GM21737 (cell line): ENCODE measurements around the gene NINJ2.

Experiments used
- ATAC-seq: cut with Tn5 transposase; IDR thresholded peaks from one replicate; pipeline ENCODE4 v1.9.1; 2021; ENCODE audit warnings: mild to moderate bottlenecking, moderate library complexity; ENCODE audit not compliant: unreplicated experiment

The NINJ2 gene

DNA sequence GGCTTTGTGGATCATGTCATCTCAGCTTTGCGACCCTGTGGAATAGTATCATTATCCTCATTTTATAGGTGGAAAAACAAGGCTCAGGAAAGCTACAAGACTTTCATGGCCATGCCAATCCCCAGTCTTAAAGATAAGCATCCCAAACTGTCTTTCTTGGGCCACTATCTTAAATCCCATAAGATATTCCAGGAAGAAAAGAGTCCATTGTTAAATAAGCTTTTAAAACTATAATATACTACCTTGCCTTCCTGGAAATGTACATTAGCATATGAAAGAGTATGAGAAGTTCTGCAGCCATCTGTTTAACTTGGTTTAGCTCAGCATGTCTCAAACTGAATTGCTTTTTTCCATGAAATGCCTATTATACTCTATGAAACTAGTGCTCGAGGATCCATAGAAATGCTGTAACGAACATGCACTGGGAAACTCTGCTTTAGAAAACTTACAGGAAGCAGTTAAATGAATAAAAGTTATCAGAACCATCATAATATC lies 126.4 kb downstream of the NINJ2 start:
- no peak for ATAC-seq

DNA sequence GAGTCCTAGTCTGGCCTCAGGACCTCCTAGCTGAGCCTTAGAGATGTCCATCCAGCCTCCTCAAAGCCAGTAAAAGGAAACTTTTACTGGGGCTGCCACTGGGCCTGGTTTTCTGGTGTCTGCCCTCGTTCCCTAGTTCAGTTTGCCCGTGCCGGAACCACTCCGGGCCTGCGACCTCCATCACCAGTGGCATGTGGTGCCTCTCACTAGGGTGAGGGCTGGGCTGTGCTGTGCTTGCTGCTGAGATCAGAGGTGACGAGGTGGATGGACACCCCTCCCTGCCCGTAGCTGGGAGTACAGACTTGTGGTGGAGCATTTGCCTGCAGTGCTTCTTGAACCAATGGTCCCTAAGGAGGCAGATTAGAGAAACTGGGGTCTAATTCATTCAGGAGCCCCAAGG lies 127.8 kb downstream of the NINJ2 start:
- ATAC-seq, result no peak

DNA sequence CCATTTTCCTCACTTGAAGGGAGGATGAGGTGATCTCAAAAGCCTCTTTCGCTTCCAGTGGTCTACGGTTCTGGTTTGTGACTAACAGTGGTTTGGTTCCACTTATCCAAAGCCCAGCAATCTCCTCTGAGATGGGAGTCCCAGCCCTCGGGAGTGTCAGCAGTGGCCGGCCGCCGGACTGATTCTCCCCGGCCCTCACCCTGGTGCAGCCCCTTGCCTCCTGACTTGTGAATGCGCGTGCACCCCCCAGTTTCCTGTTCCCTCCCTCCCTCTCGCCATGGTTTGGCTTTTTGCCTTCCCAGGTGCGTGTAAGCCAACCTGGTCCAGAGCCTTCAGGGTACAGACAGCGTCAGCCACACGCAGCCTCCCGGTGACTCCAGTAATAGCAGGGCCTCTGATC lies 129.0 kb downstream of the NINJ2 start:
- no peak for ATAC-seq

DNA sequence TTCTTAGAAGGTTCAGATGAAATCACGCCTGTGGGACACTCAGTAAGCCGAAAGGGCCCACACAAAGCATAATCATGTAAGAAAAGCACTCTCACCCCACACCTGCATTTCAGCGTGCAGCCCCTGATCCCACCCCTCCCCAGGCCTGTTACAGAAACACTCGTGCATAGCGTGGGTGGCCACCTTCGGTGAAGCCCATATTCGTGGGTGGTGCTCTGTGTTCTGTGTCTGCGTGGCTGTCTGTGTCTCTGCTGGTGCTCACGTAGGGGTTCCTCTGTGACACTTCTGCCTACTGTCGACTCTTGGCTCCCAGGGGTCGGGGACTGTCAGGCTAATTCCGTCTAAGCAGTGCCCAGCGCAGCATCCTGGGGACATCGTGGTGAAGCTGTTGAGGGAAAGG lies 129.5 kb downstream of the NINJ2 start:
- ATAC-seq, result no peak

DNA sequence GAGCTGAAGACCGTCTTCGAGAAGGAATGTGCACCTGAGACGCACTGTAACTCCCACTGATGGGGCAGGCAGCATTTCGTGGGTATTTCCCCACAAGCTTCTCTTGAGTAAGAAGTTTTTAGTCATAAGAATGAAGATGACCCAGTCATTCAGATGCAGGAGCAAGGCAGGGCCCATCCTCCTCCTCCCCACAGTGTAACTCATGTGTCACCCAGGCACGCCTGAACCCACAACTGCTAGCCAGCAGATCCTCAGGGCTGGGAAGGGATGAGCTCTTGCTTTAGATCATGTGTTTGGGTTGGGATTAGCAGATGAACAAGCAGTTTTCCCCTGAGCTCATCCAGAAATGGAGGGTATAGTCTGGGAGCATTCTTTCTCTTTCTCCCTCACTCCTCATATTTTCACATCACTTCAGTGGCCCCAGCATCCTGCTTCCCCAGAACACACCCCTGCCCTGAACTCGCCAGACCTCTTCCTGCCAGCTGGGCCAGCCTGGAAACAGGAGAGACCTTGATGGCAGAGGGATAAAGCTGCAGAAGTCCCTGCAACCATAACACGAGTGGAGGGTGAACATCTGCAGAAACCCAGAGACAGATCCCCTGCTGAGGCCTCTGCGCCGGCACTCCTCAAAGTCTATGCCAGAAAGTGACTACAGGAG lies 130.2 kb downstream of the NINJ2 start:
- ATAC-seq, result no peak

DNA sequence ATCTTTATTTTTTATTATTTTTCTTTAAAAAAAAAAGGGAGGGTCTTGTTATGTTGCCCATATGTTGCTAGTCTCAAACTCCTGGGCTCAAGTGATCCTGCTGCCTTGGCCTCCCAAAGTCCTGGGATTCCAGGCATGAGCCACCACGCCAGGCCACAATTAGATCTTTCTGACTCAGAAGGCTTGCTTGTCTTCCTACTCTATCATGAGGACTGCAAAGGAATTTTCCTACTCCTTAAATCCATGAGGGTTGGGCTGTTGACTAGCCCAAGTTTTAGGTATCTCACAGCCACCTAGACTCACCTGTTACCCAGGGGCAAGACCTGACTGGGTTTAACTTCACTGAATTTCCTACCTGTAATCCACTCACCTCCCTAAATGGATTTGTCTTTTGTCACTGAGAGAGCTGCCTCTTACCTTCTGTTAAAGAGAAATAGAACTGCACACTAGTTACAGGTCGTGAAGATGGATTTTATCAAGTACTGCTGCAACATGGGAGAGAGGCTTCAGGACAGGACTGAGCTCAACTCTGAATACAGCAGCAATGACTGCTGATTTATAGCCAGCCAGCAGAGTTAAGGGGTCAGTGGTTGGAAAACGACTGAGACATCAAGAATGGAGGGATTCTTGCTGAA lies 131.2 kb downstream of the NINJ2 start:
- no peak for ATAC-seq

DNA sequence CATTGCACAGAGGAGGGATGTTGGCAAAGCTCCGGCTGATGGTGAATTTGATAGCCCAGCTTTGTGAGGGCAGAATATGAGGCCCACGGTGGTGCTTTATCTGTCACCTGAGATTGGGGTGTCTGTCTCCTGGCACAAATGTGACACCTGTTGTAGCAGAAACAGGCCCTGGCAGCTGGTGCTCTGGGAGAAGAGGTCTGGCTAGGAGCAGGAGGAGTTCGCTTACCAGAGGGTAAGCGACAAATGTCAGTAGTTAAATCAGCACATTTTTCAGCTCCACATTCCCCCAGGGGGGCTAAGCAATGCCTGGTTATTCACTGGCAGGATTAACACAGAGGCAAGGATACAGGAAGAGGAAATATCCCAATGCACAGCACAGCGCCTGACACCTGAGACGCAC lies 132.4 kb downstream of the NINJ2 start:
- ATAC-seq, result no peak

DNA sequence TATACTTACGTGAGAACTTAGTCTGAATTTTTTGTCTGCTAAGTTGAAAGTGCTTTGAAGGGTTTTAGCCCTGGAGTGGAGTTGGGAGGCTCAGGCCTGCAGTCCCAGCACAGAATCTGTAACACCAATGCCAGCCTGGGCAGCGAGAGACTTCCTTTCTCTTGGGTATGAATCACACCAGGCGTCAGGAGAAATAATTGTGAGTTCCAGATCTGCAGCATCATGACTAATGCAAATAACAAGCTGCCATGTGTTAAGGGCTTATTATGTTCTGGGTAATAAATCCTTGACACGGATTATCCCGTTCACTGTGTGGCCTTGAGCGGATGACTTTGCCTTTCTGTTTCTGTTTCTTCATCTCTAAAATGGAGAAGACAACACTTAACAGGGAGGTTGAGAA lies 132.9 kb downstream of the NINJ2 start:
- ATAC-seq, result no peak

DNA sequence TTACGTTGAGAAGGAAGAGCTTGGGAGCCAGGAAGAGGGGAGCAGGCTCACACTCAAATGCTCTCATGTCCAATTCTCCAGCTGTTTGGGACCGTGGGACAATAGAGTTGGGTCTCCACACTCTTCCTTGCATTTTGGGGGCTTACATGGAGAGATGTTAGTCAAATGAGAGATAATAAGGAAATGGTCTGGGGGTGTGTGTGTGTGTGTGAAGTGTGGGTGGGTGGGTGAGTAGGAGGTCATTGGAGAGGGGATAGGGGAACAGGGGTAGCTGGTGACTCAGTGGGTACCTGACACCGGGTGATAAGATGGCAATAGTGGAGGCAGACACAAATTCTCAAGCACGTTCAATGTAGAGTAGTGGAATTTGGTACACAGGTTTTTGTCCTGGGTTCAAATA lies 135.5 kb downstream of the NINJ2 start:
- ATAC-seq, result no peak

DNA sequence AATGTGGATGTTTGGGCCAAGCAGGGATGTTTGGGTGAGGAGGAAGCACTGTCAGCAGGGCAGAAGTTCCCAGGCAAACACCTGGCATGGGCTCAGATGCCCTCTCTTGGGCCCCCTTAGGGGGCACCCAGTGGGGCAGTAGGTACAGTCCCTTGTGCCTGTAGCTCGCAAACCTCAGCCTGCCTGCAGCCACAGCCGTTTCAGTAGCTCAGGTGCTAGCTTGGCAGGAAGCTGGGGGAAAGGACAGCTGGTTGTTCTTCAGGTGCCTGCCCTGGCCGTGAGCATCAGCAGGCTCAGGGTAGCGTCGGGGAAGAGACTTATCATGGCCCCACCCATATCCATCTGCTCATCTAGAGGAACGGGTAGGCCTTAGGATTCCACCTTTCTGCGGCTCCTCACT lies 136.0 kb downstream of the NINJ2 start:
- ATAC-seq, result no peak

DNA sequence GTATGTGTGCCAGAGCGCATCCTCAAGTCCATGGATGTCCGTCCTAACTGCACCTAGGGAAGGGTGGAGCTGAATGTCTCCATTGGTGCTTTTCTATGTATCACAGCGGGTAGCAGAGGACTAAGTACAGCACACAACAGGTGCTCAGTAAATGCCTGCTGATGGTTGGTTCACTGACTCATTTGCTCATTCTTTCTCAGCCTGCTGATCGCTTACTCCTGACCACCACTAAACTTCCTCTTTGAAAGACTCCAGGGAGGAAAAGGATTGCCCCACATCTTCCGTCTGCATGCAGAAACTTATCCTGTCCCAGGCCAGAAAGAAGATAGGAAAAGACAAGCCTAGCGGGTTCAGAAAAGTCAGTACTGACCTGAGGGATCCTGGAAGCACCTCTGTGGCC lies 137.2 kb downstream of the NINJ2 start:
- ATAC-seq, result no peak

DNA sequence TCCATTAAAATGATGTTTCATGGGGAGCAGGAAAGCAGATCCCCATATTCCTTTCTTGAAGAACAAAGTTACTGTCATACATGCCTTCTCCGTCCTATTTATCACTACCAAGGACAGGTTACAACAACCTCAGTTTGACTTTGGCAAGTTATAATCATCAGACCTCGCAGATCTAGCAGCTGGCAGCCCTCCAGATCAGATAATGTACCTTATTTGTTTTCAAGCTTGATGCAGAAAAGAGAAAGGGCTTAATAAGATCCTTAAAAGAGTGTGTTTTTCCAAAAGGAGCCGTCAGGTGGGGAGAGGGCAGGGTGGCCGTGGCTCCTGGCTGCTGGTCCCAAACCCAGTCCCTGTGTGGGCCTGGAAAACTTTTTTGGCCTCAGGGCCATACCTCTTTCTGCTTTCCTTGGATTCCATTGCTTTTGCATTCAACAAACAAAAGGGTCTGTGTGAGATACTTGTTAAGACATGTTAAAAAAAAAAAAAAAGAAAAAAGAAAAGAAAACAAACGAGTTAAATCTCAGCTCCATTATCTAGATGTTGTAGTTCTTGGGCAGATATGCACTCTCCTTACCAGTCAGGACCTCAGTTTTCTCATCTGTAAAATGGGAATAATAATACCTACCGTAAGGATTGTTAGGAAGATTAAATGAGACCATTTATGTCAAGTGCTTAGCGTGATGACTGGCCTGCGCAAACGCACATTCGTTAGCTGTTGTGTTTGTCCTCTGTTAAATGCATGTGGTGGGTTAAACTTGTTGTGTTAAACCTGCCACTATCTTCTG lies 138.9 kb downstream of the NINJ2 start:
- ATAC-seq, result no peak

DNA sequence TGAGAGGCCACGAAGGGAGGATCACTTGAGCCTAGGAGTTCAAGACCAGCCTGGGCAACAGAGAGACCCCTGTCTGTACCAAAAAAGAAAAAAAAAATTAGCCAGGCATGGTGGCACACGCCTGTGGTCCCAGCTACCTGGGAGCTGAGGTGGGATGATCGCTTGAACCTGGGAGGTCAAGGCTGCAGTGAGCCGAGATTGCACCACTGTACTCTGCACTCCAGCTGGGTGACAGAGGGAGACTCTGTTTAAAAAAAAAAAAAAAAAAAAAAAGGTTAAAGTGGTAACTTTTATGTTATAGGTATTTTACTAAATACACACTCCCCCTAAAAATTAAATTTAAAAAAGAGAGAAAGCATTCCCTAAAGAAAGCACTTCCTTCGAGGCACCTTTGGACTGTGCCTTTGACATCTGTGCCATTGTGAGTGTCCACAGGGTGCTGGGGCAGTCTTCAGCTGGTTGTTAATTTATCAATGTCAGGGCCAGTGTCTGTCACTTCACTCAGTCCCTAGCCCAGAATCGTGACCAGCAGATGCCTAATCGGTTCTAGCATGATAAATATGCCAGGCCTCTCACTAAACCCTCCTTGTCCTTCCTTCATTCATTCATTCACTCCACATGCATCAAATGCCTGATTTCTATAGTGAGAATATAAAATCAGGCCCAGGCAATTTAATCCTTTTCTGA lies 140.4 kb downstream of the NINJ2 start:
- no peak for ATAC-seq

DNA sequence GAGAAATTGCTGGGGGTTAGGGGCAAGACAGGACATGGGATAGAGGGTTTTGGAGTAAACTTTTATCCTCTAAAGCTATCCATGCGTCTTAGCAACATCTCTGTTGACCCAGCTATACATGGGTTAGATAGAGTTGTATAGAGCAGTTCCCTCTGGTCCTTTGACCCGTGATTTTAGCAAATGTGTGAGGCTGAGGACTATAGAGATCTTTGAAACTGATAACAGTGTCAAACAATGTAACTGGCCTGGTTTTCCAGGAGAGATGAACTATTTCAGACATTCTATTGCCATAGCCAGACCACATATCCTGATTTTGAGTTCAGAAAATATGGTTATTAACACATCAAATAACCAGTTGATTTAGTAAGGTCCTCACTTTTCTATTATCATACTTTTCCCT lies 143.1 kb downstream of the NINJ2 start:
- no peak for ATAC-seq

DNA sequence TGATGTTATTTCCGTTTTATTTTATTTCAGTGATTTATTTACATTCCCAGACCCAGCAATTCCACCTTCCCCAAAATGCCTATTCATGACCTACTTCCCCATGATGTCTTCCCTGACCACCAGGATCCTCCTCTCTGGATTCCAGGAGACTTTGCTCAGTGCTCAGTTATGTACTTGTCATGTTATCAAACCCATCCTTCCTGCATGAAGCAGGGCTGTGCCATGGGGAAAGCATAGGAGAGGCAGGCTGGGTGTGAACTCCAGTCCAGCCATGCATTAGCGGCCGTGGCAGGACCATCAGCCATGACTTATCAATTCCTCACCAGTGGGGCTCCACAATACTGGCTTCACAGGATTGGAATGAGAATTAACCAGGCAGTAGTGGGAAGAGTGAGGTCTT lies 145.7 kb downstream of the NINJ2 start:
- no peak for ATAC-seq
